PC-9 (cell line): ENCODE results near the gene RABL2B.
"Not testable (repeated sequence)": the region's sequence is repeated elsewhere in the genome, so short reads cannot be mapped to it uniquely, and the experiment has no call there.

ENCODE experiments used
- CTCF ChIP-seq: fragments of 200-600 bp; sonication (generic); conservative IDR thresholded peaks from 2 replicates; pipeline ENCODE4 v1.6.1; 2017; ENCODE audit warnings: mixed run types, antibody characterized with exemption, mild to moderate bottlenecking, moderate library complexity
- EZH2 ChIP-seq: fragments of 200-600 bp; sonication (generic); IDR thresholded peaks from 2 replicates; pipeline ENCODE4 v1.8.0; 2017; ENCODE audit warnings: antibody characterized with exemption, low read depth

GRCh38 chr22:50782253-50782652 is 1.2 kb downstream of the RABL2B start:
- TF ChIP-seq CTCF, EZH2: not testable (repeated sequence)
